Neural progenitor cell (in vitro differentiated cells): Measurements from ENCODE around the gene EXOC4.

Experiments
- EZH2 ChIP-seq: fragments of 200-600 bp; sonication (generic); IDR thresholded peaks from 2 replicates; pipeline ENCODE4 v1.6.1; 2017; ENCODE audit warnings: antibody characterized with exemption, mild to moderate bottlenecking, moderate library complexity
- EZH2phosphoT487 ChIP-seq: fragments of 200-600 bp; sonication (generic); IDR thresholded peaks from 2 replicates; pipeline ENCODE4 v1.6.1; 2017; ENCODE audit warnings: antibody characterized with exemption
- TF ChIP-seq, protein P1 (sequence below): fragments of 200-600 bp; sonication (generic); IDR thresholded peaks from 2 replicates; pipeline ENCODE4 v1.5.1; 2017; ENCODE audit warnings: antibody characterized with exemption, mild to moderate bottlenecking

DNA sequence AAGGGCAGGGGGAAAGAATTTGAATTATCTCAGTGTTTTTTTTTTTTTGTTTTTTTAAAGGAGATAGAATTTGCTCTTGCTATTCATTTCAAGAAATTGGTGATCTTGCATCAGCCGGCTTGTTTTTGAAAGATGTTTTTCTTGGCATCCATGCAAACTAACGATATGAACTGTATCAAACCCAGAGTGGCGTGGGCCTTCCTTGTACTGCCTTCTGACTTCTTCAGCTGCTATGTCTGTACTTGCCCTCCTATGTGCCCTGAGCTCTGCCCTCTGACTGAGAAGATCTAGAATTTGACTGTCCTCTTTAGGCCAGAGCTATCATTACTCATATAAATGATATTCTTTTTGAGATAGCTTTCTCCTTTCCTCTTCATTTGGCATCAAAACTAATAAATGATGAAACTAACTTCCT is 183.1 kb downstream of the EXOC4 start:
- TF ChIP-seq, protein P1, sequence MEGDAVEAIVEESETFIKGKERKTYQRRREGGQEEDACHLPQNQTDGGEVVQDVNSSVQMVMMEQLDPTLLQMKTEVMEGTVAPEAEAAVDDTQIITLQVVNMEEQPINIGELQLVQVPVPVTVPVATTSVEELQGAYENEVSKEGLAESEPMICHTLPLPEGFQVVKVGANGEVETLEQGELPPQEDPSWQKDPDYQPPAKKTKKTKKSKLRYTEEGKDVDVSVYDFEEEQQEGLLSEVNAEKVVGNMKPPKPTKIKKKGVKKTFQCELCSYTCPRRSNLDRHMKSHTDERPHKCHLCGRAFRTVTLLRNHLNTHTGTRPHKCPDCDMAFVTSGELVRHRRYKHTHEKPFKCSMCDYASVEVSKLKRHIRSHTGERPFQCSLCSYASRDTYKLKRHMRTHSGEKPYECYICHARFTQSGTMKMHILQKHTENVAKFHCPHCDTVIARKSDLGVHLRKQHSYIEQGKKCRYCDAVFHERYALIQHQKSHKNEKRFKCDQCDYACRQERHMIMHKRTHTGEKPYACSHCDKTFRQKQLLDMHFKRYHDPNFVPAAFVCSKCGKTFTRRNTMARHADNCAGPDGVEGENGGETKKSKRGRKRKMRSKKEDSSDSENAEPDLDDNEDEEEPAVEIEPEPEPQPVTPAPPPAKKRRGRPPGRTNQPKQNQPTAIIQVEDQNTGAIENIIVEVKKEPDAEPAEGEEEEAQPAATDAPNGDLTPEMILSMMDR, result no peak
- TF ChIP-seq EZH2, result no peak
- TF ChIP-seq EZH2phosphoT487, result no peak
